B cell (primary cell): ENCODE data around the gene OR51D1. TPM values are rescaled to one million over a fixed set of nuclear protein-coding genes. Genes with fewer than 3 reads are reported as not detected.

Source experiments
- ATAC-seq: fragments of 200-7000 bp; cut with Tn5 transposase; one replicate; pipeline ENCODE4 v1.10.0; 2021; ENCODE audit warnings: low read depth, mild to moderate bottlenecking, moderate number of reproducible peaks, moderate library complexity
- CTCF ChIA-PET: fragments of 350-600 bp; sonication (Branson Sonifier 250); formaldehyde crosslinking; loops from one replicate; lab custom pipeline; 2021; ENCODE audit warnings: antibody characterized with exemption, inconsistent platforms; lab: Charles Lee
- POLR2A ChIA-PET: fragments of 350-600 bp; sonication (Branson Sonifier 250); formaldehyde crosslinking; loops from one replicate; lab custom pipeline; 2021; ENCODE audit warnings: antibody characterized with exemption; lab: Charles Lee
- DNase-seq: peaks from one replicate; pipeline ENCODE4 v3.0.0; 2013
- H2AFZ ChIP-seq: 2 replicates; pipeline ENCODE4 v1.6.1; 2012; ENCODE audit warnings: mild to moderate bottlenecking, low read depth, low read length; ENCODE audit not compliant: insufficient read depth, poor library complexity, severe bottlenecking
- H3K27ac ChIP-seq, 2 donors: 1 replicate in 1 of 2; 2 replicates in 1 of 2; pipeline ENCODE4 v1.5.1; 2012 to 2013; ENCODE audit warnings: low read length in 2 of 2, mild to moderate bottlenecking in 2 of 2, moderate library complexity in 1 of 2
- H3K27me3 ChIP-seq, 4 experiments: fragments of 200-600 bp in 1 of 4; sonication (generic) in 1 of 4; replicated peaks in 1 of 4; 1 replicate in 2 of 4; 2 replicates in 2 of 4; pipeline versions ENCODE4 v1.6.1 to v1.7.0; 2013 to 2016; ENCODE audit warnings: low read length in 3 of 4, mild to moderate bottlenecking in 2 of 4, mixed read lengths in 1 of 4, moderate library complexity in 1 of 4; ENCODE audit not compliant: insufficient read depth in 4 of 4, control insufficient read depth in 3 of 4; ENCODE audit errors: control extremely low read depth in 1 of 4
- H3K36me3 ChIP-seq, 2 experiments: replicated peaks in 1 of 2; 1 replicate in 1 of 2; 2 replicates in 1 of 2; pipeline versions ENCODE4 v1.6.1 to v1.7.1; 2013; ENCODE audit warnings: low read length in 1 of 2; ENCODE audit not compliant: insufficient read depth in 2 of 2, control insufficient read depth in 1 of 2; ENCODE audit errors: control extremely low read depth in 1 of 2, extremely low read depth in 1 of 2
- H3K4me1 ChIP-seq, 2 donors: fragments of 200-600 bp in 1 of 2; sonication (generic) in 1 of 2; 1 replicate in 1 of 2; 2 replicates in 1 of 2; pipeline versions ENCODE4 v1.5.1 to v1.6.1; 2013 to 2017; ENCODE audit warnings: low read length in 2 of 2; ENCODE audit not compliant: control insufficient read depth in 2 of 2, insufficient read depth in 2 of 2
- H3K4me2 ChIP-seq: replicated peaks from 2 replicates; pipeline ENCODE3; 2012; ENCODE audit warnings: mild to moderate bottlenecking, low read depth, low read length; ENCODE audit not compliant: poor library complexity, severe bottlenecking
- H3K4me3 ChIP-seq, 5 experiments: fragments of 200-600 bp in 1 of 5; sonication (generic) in 1 of 5; 1 replicate in 3 of 5; 2 replicates in 2 of 5; pipeline versions ENCODE4 v1.5.1 to v1.7.0; 2011 to 2016; ENCODE audit warnings: low read length in 4 of 5, mild to moderate bottlenecking in 4 of 5, low read depth in 2 of 5, control low read depth in 1 of 5, moderate library complexity in 1 of 5; ENCODE audit not compliant: insufficient read depth in 1 of 5; ENCODE audit errors: control extremely low read depth in 1 of 5, extremely low read depth in 1 of 5
- H3K79me2 ChIP-seq: fragments of 200-600 bp; sonication (generic); one replicate; pipeline ENCODE4 v1.6.0; 2016; ENCODE audit warnings: low read length; ENCODE audit not compliant: control insufficient read depth, insufficient read depth
- H3K9ac ChIP-seq: fragments of 200-600 bp; sonication (generic); 2 replicates; pipeline ENCODE4 v1.6.1; 2017; ENCODE audit warnings: mild to moderate bottlenecking, low read length, moderate library complexity
- H3K9me3 ChIP-seq, 3 donors: one replicate each; pipeline versions ENCODE4 v1.6.1 to v1.7.1; 2013; ENCODE audit warnings: low read length in 2 of 3; ENCODE audit not compliant: control insufficient read depth in 2 of 3, insufficient read depth in 1 of 3; ENCODE audit errors: control extremely low read depth in 1 of 3
- H4K20me1 ChIP-seq: 2 replicates; pipeline ENCODE4 v1.6.0; 2012; ENCODE audit warnings: mild to moderate bottlenecking, low read length; ENCODE audit not compliant: insufficient read depth, control insufficient read depth, poor library complexity, severe bottlenecking
- H3K27ac Mint-ChIP-seq: one replicate; pipeline ENCODE4 v1.8.0; 2021; ENCODE audit warnings: mixed read lengths
- H3K27me3 Mint-ChIP-seq: one replicate; pipeline ENCODE4 v1.8.0; 2021; ENCODE audit warnings: mixed read lengths
- H3K4me1 Mint-ChIP-seq: one replicate; pipeline ENCODE4 v1.8.0; 2021; ENCODE audit warnings: mixed read lengths
- H3K4me3 Mint-ChIP-seq: one replicate; pipeline ENCODE4 v1.8.0; 2021; ENCODE audit warnings: mixed read lengths
- H3K9me3 Mint-ChIP-seq: one replicate; pipeline ENCODE4 v1.8.0; 2022; ENCODE audit warnings: mixed read lengths; ENCODE audit not compliant: insufficient read depth
- CTCF ChIP-seq: fragments of 200-600 bp; IDR thresholded peaks from one replicate; pipeline ENCODE4 v1.8.0; 2022; ENCODE audit warnings: antibody characterized with exemption, mild to moderate bottlenecking
- EZH2 ChIP-seq: IDR thresholded peaks from 2 replicates; pipeline ENCODE4 v1.6.1; 2012; ENCODE audit warnings: borderline replicate concordance, low read depth, mild to moderate bottlenecking, moderate library complexity, low read length; ENCODE audit not compliant: insufficient read depth, poor library complexity, severe bottlenecking
- WGBS: methylation state at CpG from one replicate; pipeline ENCODE4 v1.1.5; 2013; ENCODE audit warnings: missing lambda C conversion rate; ENCODE audit not compliant: insufficient coverage; 5-methylcytosine and 5-hydroxymethylcytosine counted together
- intact Hi-C: fragments of 100-400 bp; cut with micrococcal nuclease; formaldehyde crosslinking; loops from one replicate; pipeline ENCODE4 v1.10.0; 2022
- polyA plus RNA-seq: library from polyadenylated mRNA; depleted of rRNA; stranded (reverse); fragments of >200 nt; gene quantifications from 2 replicates; pipeline ENCODE4 v1.2.3, GENCODE V29; 2012
- total RNA-seq, 2 donors: library from RNA; stranded (reverse); fragments of 120-200 nt in 1 of 2; gene quantifications; 1 replicate in 1 of 2; 2 replicates in 1 of 2; pipeline versions ENCODE4 v1.2.3 to v1.2.4, GENCODE V29; 2013 to 2022

Gene OR51D1
- total and polyA plus RNA-seq, 2 donors (not counting 1 experiment from before 2014, with no cell fraction given): not detected

GRCh38 chr11:4658629-4659445, 21.6 kb downstream of the OR51D1 start:
- no peaks in the 10 kb centered on the region for H3K4me1 ChIP-seq
- Mint-ChIP-seq H3K27ac (no peak overlapping the region), H3K9me3 (no peaks in the 10 kb centered on the region), H3K4me3 (no peak overlapping the region), H3K27me3 (peaks cover 15% of the 10 kb centered on the region), H3K4me1 (no peaks in the 10 kb centered on the region)
- TF ChIP-seq CTCF (no peak), EZH2 (no peak)
- H3K79me2 ChIP-seq: no peaks in the 10 kb centered on the region
- ATAC-seq (no peak), DNase-seq (no peak)
- peaks cover 0 to 10% (median under 1%) of the 10 kb centered on the region in 4 experiments for H3K27me3 ChIP-seq
- intact Hi-C loops: no loop called here
- no peak overlapping the region for H2AFZ ChIP-seq
- 43% methylated on average over 2 of the region's 5 CpGs for WGBS
- POLR2A ChIA-PET: no interaction called here
- no peak overlapping the region for H3K4me2 ChIP-seq
- CTCF ChIA-PET: interaction anchor here (2.2 kb wide), 1 partner anchor 22 kb away, joined by 6 read pairs; the partner anchor contains the start of gene OR51D1
- H3K36me3 ChIP-seq: no peaks in the 10 kb centered on the region
- no peak overlapping the region for H3K9ac ChIP-seq
- no peak overlapping the region for H3K4me3 ChIP-seq
- no peaks in the 10 kb centered on the region for H3K9me3 ChIP-seq
- H4K20me1 ChIP-seq: no peaks in the 10 kb centered on the region
- no peak overlapping the region for H3K27ac ChIP-seq

GRCh38 chr11:4662876-4663275, 25.6 kb downstream of the OR51D1 start:
- Mint-ChIP-seq H3K9me3 (no peaks in the 10 kb centered on the region), H3K27ac (no peak overlapping the region), H3K27me3 (peaks cover 13% of the 10 kb centered on the region), H3K4me3 (no peak overlapping the region), H3K4me1 (no peaks in the 10 kb centered on the region)
- Histone ChIP-seq H3K4me3 (no peak overlapping the region), H3K9me3 (no peaks in the 10 kb centered on the region), H3K27me3 (peaks cover 0 to 4% (median under 1%) of the 10 kb centered on the region in 4 experiments), H2AFZ (no peak overlapping the region), H3K9ac (no peak overlapping the region), H3K79me2 (no peaks in the 10 kb centered on the region), H3K4me1 (no peaks in the 10 kb centered on the region), H3K4me2 (no peak overlapping the region), H4K20me1 (no peaks in the 10 kb centered on the region), H3K36me3 (no peaks in the 10 kb centered on the region), H3K27ac (no peak overlapping the region)
- intact Hi-C loops: no loop called here
- 92% methylated on average over 6 of the region's 6 CpGs for WGBS
- CTCF ChIA-PET: interaction anchor here (1.1 kb wide), 1 partner anchor 26 kb away, joined by 4 read pairs; the partner anchor contains the start of gene OR51D1
- POLR2A ChIA-PET: no interaction called here
- DNase-seq (no peak), ATAC-seq (no peak)
- no peak for TF ChIP-seq EZH2
- no peak for TF ChIP-seq CTCF
